Breast epithelium (tissue), 4 donors: ENCODE results near the gene TRIP4. TPM values are rescaled to one million over a fixed set of nuclear protein-coding genes. Genes with fewer than 3 reads are reported as not detected.
"Not testable (repeated sequence)": the region's sequence is repeated elsewhere in the genome, so short reads cannot be mapped to it uniquely, and the experiment has no call there.

ENCODE experiments used
- DNase-seq, 2 donors: peaks; one replicate each; pipeline ENCODE4 v3.0.0-alpha.2; 2019; ENCODE audit warnings: low spot score in 2 of 2
- H3K27ac ChIP-seq, 2 donors: fragments of 200-600 bp; sonication (generic) in 1 of 2; one replicate each; pipeline ENCODE4 v1.5.1; 2016 to 2019; ENCODE audit warnings: mild to moderate bottlenecking in 1 of 2
- H3K27me3 ChIP-seq, 2 donors: fragments of 200-600 bp; sonication (generic) in 1 of 2; one replicate each; pipeline versions ENCODE4 v1.5.1 to v1.6.0; 2017 to 2019; ENCODE audit warnings: control low read depth in 1 of 2, mild to moderate bottlenecking in 1 of 2
- H3K36me3 ChIP-seq: fragments of 200-600 bp; one replicate; pipeline ENCODE4 v1.5.1; 2019
- H3K4me1 ChIP-seq, 2 donors: fragments of 200-600 bp; sonication (generic); one replicate each; pipeline ENCODE4 v1.5.1; 2016 to 2019; ENCODE audit warnings: control low read depth in 1 of 2
- H3K4me3 ChIP-seq, 3 donors: fragments of 200-600 bp; sonication (generic); 1 replicate in 2 of 3; 2 replicates in 1 of 3; pipeline ENCODE4 v1.5.1; 2016 to 2019; ENCODE audit warnings: mild to moderate bottlenecking in 3 of 3, moderate library complexity in 2 of 3
- H3K9me3 ChIP-seq, 2 donors: fragments of 200-600 bp; sonication (generic) in 1 of 2; one replicate each; pipeline ENCODE4 v1.5.1; 2016 to 2019; ENCODE audit warnings: control low read depth in 1 of 2
- POLR2A ChIP-seq: fragments of 450-650 bp; IDR thresholded peaks from one replicate; pipeline ENCODE4 v1.6.1; 2016; ENCODE audit warnings: antibody characterized with exemption, mild to moderate bottlenecking, moderate library complexity
- POLR2AphosphoS5 ChIP-seq, 3 donors: sonication (generic); formaldehyde crosslinking; IDR thresholded peaks; one replicate each; pipeline ENCODE4 v1.6.1; 2017; ENCODE audit warnings: antibody characterized with exemption in 3 of 3
- intact Hi-C: fragments of 100-400 bp; cut with DNase I; formaldehyde crosslinking; loops from one replicate; pipeline ENCODE4 v1.15.1; 2023; ENCODE audit warnings: low total_unique reads
- total RNA-seq, 3 donors: library from RNA; depleted of rRNA; stranded (reverse); fragments of >200 nt; gene quantifications; one replicate each; pipeline ENCODE4 v1.1.0, GENCODE V29; 2016
- TF ChIP-seq, protein P1 (sequence below), 3 donors: fragments of 450-650 bp; IDR thresholded peaks; one replicate each; pipeline ENCODE4 v1.5.1; 2016 to 2017; ENCODE audit warnings: antibody characterized with exemption in 3 of 3, mild to moderate bottlenecking in 3 of 3, moderate library complexity in 3 of 3

Gene TRIP4
- total RNA-seq, 3 donors from 2014 or later, result 11.8 to 17.1 (median 16.1) TPM

DNA sequence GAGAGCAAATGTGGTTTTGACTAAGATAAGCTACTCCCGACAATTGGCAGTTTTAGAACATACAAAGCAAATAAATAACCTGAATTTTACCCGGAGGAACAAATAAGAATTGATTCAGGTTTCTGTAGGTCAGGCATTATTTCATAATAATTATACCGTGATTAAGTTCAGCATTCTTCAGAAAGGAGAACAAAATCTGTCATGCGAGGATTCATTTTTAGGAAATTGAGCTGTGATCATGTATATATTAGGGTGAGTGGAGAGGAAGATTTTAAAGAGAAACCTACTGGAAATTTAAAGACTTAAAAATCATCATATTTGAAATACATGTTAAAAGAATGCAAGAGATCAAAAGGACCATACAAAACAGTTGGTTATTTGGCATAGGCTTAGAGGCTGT lies 93.3 kb downstream of the TRIP4 start:
- H3K36me3 ChIP-seq, result no peaks in the 10 kb centered on the region
- DNase-seq, result no peak
- no peak overlapping the region for H3K4me3 ChIP-seq
- TF ChIP-seq POLR2A (no peak), POLR2AphosphoS5 (IDR thresholded peaks at IDR 0.05) (no peak)
- TF ChIP-seq, protein P1, sequence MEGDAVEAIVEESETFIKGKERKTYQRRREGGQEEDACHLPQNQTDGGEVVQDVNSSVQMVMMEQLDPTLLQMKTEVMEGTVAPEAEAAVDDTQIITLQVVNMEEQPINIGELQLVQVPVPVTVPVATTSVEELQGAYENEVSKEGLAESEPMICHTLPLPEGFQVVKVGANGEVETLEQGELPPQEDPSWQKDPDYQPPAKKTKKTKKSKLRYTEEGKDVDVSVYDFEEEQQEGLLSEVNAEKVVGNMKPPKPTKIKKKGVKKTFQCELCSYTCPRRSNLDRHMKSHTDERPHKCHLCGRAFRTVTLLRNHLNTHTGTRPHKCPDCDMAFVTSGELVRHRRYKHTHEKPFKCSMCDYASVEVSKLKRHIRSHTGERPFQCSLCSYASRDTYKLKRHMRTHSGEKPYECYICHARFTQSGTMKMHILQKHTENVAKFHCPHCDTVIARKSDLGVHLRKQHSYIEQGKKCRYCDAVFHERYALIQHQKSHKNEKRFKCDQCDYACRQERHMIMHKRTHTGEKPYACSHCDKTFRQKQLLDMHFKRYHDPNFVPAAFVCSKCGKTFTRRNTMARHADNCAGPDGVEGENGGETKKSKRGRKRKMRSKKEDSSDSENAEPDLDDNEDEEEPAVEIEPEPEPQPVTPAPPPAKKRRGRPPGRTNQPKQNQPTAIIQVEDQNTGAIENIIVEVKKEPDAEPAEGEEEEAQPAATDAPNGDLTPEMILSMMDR (IDR thresholded peaks at IDR 0.05), result no peak
- H3K27me3 ChIP-seq, result no peaks in the 10 kb centered on the region
- no peak overlapping the region for H3K27ac ChIP-seq
- no peaks in the 10 kb centered on the region for H3K9me3 ChIP-seq
- intact Hi-C loops, result no loop called here
- no peaks in the 10 kb centered on the region for H3K4me1 ChIP-seq

DNA sequence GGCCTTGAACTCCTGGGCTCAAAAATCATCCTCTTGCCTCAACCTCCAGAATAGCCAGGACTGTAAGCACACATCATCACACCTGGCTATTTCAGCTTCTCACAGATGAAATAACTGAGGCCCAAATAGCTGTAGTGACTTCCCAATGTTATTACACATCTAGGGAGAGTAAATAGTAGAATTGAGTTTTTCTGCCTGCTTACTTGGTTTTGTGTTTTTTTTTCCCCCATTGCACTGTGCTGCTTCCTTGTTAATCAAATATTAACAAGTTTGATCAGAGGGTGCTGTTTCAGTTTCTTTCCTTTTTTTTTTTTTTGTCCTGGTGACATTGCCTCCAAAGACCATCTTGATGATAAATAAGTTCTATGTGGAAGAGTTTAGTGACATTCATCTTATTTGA lies 96.1 kb downstream of the TRIP4 start:
- TF ChIP-seq POLR2A (no peak), POLR2AphosphoS5 (IDR thresholded peaks at IDR 0.05) (no peak)
- TF ChIP-seq, protein P1 (IDR thresholded peaks at IDR 0.05), result no peak
- H3K4me3 ChIP-seq, result no peak overlapping the region
- DNase-seq, result no peak
- H3K4me1 ChIP-seq, result no peaks in the 10 kb centered on the region
- no peaks in the 10 kb centered on the region for H3K27me3 ChIP-seq
- H3K36me3 ChIP-seq, result no peaks in the 10 kb centered on the region
- intact Hi-C loops, result no loop called here
- no peaks in the 10 kb centered on the region for H3K9me3 ChIP-seq
- H3K27ac ChIP-seq, result no peak overlapping the region

DNA sequence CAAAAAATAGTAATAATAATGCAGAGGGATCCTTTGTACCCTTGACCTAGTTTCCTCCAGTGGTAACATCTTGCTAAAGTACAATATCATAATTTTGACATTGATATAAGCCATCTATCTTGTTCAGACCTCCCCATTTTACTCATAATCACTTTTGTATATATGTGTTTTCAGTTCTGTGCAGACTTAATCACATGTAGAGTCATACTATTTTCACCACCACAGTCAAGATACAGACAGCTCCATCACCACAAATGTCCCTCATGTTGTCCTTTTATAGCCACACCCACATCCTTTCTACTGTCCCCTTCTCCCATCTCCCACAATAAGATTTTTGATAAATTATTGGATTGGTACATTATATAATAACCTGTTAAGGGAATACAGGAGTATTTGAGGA lies 98.2 kb downstream of the TRIP4 start:
- Histone ChIP-seq H3K9me3 (no peaks in the 10 kb centered on the region), H3K36me3 (no peaks in the 10 kb centered on the region), H3K27me3 (no peaks in the 10 kb centered on the region), H3K4me1 (no peaks in the 10 kb centered on the region), H3K4me3 (no peak overlapping the region), H3K27ac (no peak overlapping the region)
- intact Hi-C loops, result no loop called here
- TF ChIP-seq POLR2AphosphoS5 (IDR thresholded peaks at IDR 0.05) (no peak), POLR2A (no peak)
- TF ChIP-seq, protein P1 (IDR thresholded peaks at IDR 0.05), result no peak
- no peak for DNase-seq

DNA sequence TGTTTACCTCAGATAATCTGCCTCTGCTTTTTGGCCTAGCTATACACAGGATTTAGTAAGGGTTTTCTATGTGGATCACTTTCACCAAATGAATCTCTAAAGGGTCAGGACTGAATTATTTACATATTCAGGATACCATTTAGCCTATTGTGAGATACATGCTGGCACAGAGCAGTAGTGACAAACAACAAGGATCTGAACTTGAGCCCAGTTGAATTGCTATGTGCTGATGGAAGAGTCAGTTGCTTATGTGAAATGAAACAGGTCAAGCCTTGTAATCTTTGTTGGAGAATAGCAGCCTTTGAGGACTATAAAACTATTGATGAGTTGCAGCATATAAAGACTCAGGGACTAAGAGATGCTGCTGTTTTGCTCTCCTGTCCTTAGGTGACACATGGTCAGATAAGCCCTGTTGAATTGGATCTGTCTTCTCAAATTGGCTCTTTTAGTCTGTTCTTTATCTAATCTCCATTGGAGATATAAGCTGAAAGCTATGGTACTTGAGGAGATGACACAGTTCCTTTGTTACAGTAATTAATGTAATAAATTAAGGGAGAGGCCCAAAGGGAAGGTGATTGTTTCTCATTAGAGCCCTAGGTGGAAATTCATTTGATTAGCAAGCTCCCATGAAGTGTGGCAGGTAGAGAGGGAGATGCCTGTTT lies 103.1 kb downstream of the TRIP4 start:
- DNase-seq, result no peak
- intact Hi-C loops, result no loop called here
- Histone ChIP-seq H3K27ac (no peak overlapping the region), H3K4me1 (no peaks in the 10 kb centered on the region), H3K36me3 (no peaks in the 10 kb centered on the region), H3K27me3 (no peaks in the 10 kb centered on the region), H3K9me3 (no peaks in the 10 kb centered on the region), H3K4me3 (no peak overlapping the region)
- TF ChIP-seq, protein P1 (IDR thresholded peaks at IDR 0.05), result no peak
- no peak for TF ChIP-seq POLR2A

DNA sequence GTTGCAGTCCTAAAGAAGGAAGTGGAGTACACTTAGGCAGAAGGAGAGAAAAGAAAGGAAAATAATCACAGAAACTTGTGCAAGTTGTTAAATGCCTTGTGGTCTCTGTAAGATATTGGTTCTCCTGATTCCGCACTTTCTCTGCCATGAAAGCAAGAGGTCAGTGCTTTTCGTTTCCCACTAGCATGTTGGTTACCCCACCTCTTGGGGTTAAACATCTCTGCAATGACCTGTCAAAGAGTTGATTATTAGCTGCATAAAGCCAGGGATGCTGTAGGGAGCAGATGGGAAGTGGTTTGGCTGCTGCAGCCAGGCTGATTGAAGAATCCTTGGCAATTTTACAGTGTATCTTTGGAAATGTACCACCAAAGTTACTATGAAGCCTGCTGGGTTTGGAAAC lies 106.0 kb downstream of the TRIP4 start:
- Histone ChIP-seq H3K9me3 (no peaks in the 10 kb centered on the region), H3K27ac (no peak overlapping the region), H3K4me1 (no peaks in the 10 kb centered on the region), H3K4me3 (no peak overlapping the region), H3K36me3 (no peaks in the 10 kb centered on the region), H3K27me3 (no peaks in the 10 kb centered on the region)
- TF ChIP-seq POLR2AphosphoS5 (IDR thresholded peaks at IDR 0.05), result no peak
- TF ChIP-seq, protein P1 (IDR thresholded peaks at IDR 0.05), result no peak
- no peak for TF ChIP-seq POLR2A
- intact Hi-C loops, result no loop called here
- DNase-seq, result no peak

DNA sequence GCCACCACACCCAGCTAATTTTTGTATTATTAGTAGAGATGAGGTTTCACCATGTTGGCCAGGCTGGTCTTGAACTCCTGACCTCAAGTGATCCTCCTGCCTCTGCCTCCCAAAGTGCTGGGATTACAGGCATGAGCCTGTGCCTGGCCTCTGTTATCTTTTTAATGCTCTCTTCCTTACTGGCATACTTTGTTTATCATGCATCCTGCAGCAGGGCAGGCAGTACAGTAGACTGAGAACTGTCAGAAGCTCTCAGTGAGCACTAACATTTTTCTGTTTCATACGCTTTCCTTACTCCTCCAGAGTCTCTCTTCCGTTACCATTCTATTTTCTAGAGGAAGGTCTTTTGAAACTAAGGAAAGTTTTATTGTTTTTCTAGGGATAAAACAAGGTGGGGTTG lies 108.3 kb downstream of the TRIP4 start:
- intact Hi-C loops, H3K4me3 ChIP-seq, H3K27ac ChIP-seq, DNase-seq, H3K4me1 ChIP-seq, H3K9me3 ChIP-seq, H3K27me3 ChIP-seq, H3K36me3 ChIP-seq: not testable (repeated sequence)
